Activated T-helper 9 cell treated with anti-CD3 and anti-CD28 coated beads, Interleukin-2, amount 50 U/mL, for 16 hours (primary cell): Measurements from ENCODE around the gene SLC6A6.
A peak's percentile ranks its signal among the peaks of the same experiment; 100 is the strongest.
"Not testable (repeated sequence)": the region's sequence is repeated elsewhere in the genome, so short reads cannot be mapped to it uniquely, and the experiment has no call there.

Source experiments
- DNase-seq: peaks from one replicate; pipeline ENCODE4 v3.0.0-alpha.2; 2020; ENCODE audit warnings: low read depth

Gene SLC6A6

DNA sequence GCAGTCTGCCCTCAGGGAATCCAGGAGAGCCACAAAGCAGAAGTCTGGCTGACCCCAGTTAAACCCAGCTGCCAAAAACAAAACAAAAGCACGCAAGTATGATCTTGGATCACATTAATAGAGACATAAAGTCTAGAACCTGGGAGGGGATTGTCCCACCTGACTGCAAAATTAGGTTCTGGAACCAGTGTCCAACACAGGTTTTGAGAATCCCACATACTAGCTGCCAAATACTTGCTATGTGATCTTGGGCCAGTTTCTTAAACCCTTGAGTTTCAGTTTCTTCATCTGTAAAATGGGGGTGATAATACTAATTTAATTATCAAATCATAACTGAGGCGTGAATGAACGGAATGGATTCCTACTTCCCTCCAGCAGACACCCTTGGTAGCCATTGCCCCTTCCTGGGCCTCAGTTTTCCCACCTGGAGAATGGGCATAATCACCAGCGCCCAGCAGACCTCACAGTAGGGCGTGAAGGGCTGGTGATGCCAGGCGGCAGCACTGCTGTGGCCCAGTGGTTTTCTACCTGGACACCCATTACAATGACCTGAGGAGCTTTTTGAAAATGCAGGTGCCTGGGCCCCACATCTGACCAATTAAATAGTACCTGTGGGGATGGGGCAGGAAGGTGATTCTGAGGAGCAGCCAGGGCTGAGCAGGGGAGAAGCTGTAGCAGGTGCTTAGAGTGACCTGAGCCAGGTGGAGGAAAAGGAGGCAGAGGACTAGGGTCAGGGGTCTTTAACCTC lies 105.5 kb downstream of the SLC6A6 start:
- DNase-seq: no peak

- no peak for DNase-seq
Measured at GRCh38 chr3:14508505-14508819, 106.1 kb downstream of the SLC6A6 start.

DNA sequence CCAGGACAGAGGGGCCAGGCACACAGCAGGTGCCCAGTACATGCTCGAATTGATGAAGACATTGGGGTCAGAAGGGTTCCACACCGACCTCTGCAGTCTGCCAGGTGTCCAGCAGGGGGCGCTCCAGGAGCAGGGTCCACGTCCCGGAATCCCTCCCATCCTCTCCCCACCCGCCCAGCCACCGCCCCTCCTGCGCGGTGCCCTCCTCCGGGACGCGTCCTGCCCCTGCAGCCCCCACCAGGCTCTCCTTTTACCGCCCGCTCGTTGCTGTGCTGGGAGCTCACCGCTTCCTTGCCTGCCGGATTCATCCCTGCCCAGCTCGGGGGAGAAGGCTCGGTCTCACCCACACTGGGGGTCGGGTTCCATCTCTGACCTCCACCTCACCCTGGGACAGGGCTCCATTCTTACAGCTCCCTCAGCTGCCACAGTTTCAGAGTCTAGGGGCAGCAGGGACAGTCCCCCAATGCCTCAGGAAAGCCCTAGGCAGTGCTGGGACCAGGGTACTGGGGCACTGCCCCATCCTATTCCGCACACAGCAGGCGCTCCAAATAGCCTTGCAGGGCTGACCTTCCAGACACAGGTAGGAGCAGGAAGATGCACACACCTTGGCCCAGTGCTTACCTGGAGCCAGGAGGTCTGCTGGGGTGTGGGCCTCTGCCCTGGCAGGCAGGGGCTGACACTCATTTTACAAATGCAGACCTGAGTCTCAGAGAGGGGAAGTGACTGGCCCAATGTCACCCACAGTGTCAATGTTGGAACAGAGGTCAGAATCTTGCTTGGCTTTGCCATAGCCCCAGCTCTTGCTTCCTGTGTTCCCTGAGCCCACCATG lies 106.8 kb downstream of the SLC6A6 start:
- DNase-seq: peak; percentile 59

DNA sequence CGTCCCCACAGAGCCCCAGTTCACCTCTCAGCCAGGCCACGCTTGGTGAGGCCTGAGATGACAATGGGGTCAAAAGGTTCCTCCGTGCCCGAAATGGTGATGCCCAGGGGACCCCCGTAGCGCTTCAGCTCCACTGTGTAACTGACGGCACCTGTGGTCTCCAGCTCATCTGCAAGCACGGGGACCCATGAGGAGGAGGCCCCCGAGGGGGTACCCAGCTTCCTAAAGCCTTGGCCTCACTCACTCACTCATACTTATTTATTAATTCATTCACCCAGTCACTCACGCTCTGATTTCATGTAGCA lies 107.3 kb downstream of the SLC6A6 start:
- DNase-seq: no peak

DNA sequence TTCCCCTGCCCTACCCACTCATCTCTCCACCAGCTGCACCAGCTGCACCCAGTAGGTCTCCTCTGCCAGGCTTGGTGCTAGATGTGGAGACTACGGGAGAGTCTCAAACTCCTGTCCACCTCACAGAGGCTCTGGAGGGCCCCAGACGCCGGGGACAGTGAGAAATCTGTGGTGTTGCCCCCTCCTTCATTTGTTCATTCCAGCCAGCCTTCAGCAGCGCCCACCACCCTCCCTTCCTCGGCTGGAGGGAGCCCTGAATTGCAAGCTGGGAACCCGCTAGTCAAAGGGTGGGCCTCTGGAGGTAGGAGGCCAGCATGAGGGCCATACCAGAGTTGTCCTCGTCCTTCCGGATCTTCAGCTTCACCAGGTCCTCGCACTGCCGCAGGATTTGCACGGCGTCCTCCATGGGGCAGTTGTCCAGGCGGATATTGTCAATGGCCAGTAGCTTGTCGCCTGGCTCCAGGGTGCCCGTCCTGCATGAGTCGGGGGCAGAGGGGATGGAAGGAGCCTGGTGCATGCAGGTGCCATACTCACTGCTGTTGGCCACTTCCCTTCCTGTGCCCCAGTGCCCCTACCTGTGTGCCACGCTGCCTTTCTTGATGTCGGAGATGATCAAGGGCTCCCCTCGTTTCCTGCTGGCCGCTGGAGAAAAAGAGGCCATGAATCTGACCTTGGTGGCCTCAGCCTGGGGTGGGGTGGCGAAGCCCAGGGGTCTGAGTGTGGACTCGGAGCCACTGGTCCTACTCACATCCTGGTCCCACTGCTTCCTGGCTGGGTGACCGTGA lies 108.6 kb downstream of the SLC6A6 start:
- no peak for DNase-seq

DNA sequence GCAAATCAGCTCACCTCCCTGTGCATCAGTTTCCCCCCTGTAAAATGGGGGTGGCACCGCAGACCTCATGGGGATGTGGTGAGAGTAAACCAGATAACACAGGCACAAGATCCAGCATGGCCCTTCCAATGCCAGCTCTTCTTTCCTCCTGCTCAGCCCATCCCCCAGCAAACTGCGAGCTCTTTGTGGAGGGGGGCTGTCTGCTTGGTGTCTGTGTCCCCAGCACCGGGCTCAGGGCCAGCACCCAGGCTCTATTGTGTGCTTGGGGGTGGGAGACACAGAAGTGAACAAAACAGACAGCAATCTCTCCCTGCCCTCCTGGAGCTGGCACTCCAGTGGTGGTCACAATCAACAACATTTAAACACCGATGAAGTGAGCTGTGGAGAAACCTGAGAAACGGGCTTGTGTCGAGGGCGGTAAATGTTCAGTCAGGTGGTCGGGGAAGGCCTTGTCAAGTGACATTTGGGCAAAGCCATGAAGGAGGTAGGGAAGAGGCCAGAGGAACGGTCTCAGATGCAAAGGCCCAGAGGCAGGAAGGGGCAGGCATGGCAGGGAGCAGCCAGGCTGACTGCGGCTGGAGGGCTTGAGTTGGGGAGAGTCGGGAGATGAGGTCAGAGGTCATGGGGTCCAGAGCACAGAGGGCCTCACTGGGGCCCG lies 109.3 kb downstream of the SLC6A6 start:
- DNase-seq: no peak

- DNase-seq: no peak
Measured at GRCh38 chr3:14512281-14512941, 110.0 kb downstream of the SLC6A6 start.

- no peak for DNase-seq
Measured at GRCh38 chr3:14512942-14513327, 110.5 kb downstream of the SLC6A6 start.

DNA sequence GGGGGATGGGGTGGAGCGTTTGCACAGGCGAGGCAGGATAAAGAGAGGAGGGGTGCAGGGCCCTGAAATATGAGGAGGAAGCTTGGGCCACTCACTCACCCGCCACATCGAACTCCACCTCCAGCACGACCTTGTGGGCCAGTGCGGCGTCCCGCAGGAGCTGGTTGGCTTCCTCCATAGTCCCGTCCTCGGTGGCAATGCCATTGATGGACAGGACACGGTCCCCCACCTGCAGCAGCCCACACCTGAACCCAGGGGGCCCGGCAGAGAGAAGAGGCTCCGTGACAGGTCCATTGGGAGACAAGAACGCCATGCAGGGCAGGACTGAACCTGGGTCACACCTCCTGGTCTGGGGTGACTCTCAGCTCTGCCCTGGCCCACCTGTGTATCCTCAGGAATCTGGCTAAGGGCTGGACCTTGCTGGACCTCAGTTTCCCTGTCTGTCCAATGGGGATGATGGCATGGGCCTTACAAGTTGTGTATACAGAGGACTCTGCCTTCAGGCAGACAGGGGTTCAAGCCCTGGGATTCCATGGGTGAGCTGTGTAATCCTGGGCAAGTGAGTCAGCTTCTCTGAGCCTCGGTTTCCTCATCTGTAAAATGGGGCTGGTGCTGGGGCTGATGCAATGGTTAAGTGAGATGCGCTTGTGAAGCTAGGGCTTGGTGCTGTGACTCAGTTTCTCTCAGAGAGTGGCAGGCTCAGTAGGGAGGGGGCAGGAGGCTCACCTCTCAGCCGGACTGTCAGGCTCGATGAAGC lies 111.3 kb downstream of the SLC6A6 start:
- no peak for DNase-seq

- DNase-seq: no peak
Measured at GRCh38 chr3:14514323-14514720, 111.9 kb downstream of the SLC6A6 start.

- DNase-seq: not testable (repeated sequence)
Measured at GRCh38 chr3:14515526-14515925, 113.1 kb downstream of the SLC6A6 start.

- no peak for DNase-seq
Measured at GRCh38 chr3:14516738-14517345, 114.4 kb downstream of the SLC6A6 start.

DNA sequence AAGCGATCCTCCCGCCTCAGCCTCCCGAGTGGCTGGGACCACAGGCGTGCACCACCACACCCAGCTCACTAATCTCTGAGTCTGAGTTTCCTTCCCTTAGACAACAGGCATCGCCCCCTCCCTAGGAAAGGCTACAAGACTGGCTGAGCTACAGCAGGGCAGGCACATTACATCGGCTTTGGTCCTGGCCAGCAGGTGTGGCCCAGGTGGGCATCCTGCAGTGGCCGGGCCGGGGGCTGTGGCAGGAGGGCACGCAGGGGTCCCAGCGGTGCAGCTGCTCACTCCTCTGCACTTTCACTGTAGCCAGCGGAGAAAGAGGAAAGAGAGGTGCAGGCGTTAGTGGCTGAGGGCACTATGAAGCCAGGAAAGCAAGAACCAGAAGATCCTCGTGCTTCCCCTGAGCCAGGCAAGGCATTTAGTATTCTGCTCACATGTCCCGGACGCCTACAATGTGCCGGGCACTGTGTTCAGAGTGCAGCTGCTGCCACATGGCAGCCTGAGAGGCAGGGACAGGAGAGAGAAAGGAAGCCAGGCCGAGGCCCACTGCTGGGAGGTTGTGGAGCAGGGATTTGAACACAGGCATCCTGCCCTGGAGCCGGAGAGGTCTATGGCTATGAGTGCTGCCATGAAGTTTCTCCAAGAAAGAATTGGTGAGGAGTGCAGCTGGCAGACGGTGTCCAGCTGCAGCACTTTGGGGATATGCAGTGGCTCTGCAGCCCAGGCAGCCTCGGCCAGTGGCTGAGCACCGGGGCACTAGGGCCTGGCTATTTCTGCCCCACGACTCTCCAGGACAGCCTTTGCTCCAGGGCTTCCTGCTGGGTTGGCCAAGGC lies 115.4 kb downstream of the SLC6A6 start:
- DNase-seq: no peak

- no peak for DNase-seq
Measured at GRCh38 chr3:14518432-14518802, 116.0 kb downstream of the SLC6A6 start.

GRCh38 chr3:14518893-14519292 lies 116.5 kb downstream of the SLC6A6 start:
- no peak for DNase-seq

DNA sequence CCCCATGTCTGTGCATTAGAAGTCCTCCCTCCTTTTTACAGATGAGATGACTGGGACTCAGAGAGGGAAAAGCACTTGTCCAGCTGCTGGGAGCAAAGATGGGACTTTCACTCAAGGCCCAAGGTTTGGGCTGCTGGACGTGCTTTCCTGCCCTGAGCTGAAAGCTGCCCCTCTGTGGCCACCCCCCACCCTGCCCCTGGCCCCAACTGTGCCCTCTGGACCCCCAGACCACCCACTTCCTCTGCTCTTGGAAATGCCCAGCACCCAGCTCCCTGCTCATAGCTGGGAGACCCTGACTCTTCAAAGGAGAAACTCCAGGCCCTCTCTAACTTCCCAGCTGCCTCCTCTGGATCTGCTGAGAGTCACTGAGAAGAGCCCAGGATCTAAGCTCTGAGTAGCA lies 117.0 kb downstream of the SLC6A6 start:
- DNase-seq: no peak

- no peak for DNase-seq
Measured at GRCh38 chr3:14520149-14520548, 117.7 kb downstream of the SLC6A6 start.

DNA sequence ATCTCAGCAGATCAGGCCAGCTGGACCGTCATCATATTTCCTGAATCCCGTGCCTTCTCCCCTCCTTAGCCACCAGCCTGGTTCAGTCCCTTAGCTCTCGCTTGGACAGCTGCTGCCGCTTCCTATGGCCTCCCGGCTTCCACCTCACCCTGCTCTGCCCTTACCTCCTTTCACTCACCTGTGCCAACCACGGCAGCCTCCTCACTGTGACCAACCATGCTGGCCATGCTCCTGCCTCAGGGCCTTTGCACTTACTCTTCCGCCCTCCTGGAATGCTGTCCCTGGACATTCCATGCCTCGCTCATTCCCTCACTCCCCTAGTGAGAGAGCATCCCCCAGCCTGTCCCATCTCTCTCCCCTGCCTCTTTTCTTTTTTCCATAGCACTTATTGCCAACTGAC lies 118.6 kb downstream of the SLC6A6 start:
- DNase-seq: no peak

GRCh38 chr3:14521611-14522010 lies 119.2 kb downstream of the SLC6A6 start:
- DNase-seq: no peak

- DNase-seq: no peak
Measured at GRCh38 chr3:14522129-14522691, 119.8 kb downstream of the SLC6A6 start.
